IgD-negative memory B cell (primary cell): Measurements from ENCODE around the gene G6PC3. TPM values are rescaled to one million over a fixed set of nuclear protein-coding genes. Genes with fewer than 3 reads are reported as not detected.

Source experiments
- polyA plus RNA-seq: library from polyadenylated mRNA; unstranded; fragments of 300-500 nt; fragmentation: Illumina TruSeq; gene quantifications from one replicate; pipeline ENCODE4 v1.2.3, GENCODE V29; 2021

The G6PC3 gene
- polyA plus RNA-seq, 1 donor from 2014 or later: 22.5 TPM

Other genes starting within 250 kb of the G6PC3 start
- not detected for gene MPP3, start 237.6 kb upstream of the G6PC3 start, polyA plus RNA-seq
- gene CD300LG, start 223.6 kb upstream of the G6PC3 start, polyA plus RNA-seq: not detected
- gene MPP2, start 163.2 kb upstream of the G6PC3 start, polyA plus RNA-seq: 0.18 TPM
- not detected for gene PPY, start 128.3 kb upstream of the G6PC3 start, polyA plus RNA-seq
- not detected for gene PYY, start 116.8 kb upstream of the G6PC3 start, polyA plus RNA-seq
- 0.64 TPM for gene NAGS, start 66.1 kb upstream of the G6PC3 start, polyA plus RNA-seq
- 24.6 TPM for gene TMEM101, start 55.8 kb upstream of the G6PC3 start, polyA plus RNA-seq
- gene LSM12, start 4.1 kb upstream of the G6PC3 start, polyA plus RNA-seq: 73.4 TPM
- gene HDAC5, start 52.9 kb downstream of the G6PC3 start, polyA plus RNA-seq: 49.5 TPM
- 0.24 TPM for gene HROB, start 71.2 kb downstream of the G6PC3 start, polyA plus RNA-seq
- not detected for gene ASB16, start 100.0 kb downstream of the G6PC3 start, polyA plus RNA-seq
- gene TMUB2, start 116.2 kb downstream of the G6PC3 start, polyA plus RNA-seq: 43.0 TPM
- gene ATXN7L3, start 129.1 kb downstream of the G6PC3 start, polyA plus RNA-seq: 15.4 TPM
- gene UBTF, start 148.9 kb downstream of the G6PC3 start, polyA plus RNA-seq: 74.3 TPM
- gene SLC4A1, start 197.4 kb downstream of the G6PC3 start, polyA plus RNA-seq: not detected
- gene RUNDC3A, start 237.9 kb downstream of the G6PC3 start, polyA plus RNA-seq: not detected